GM12878 (cell line): Measurements from ENCODE around the gene NAALADL2. TPM values are rescaled to one million over a fixed set of nuclear protein-coding genes. Genes with fewer than 3 reads are reported as not detected.
"Not testable (repeated sequence)": the region's sequence is repeated elsewhere in the genome, so short reads cannot be mapped to it uniquely, and the experiment has no call there.

Source experiments
- ATAC-seq: fragments of 200-7000 bp; cut with Tn5 transposase; 3 replicates; pipeline ENCODE4 v1.9.1; 2020; ENCODE audit warnings: mild to moderate bottlenecking, moderate library complexity
- BruUV-seq: library from RNA; stranded (reverse); fragments of 400-500 nt; replicated peaks from 2 replicates; lab custom pipeline; 2021; lab: Mats Ljungman, UMichigan
- CTCF ChIA-PET: fragments of 300-600 bp; sonication (Branson Sonifier 250); formaldehyde crosslinking; extraction: SDS; loops from one replicate; lab custom pipeline; 2021; ENCODE audit warnings: inconsistent platforms; lab: Yijun Ruan, JAX
- POLR2A ChIA-PET: fragments of 350-600 bp; formaldehyde crosslinking; extraction: SDS; loops from one replicate; lab custom pipeline; 2021; ENCODE audit warnings: inconsistent platforms; lab: Charles Lee
- RAD21 ChIA-PET: fragments of 300-600 bp; sonication (Branson Sonifier 250); formaldehyde crosslinking; loops from one replicate; lab custom pipeline; 2023; ENCODE audit warnings: antibody characterized with exemption; ENCODE audit not compliant: unreplicated experiment; lab: Charles Lee
- SMC1A ChIA-PET: fragments of 300-600 bp; sonication (Branson Sonifier 250); formaldehyde crosslinking; loops from one replicate; lab custom pipeline; 2023; ENCODE audit not compliant: unreplicated experiment, uncharacterized antibody; lab: Charles Lee
- DNase-seq: peaks from one replicate; pipeline ENCODE4 v3.0.0-alpha.2; 2011; ENCODE audit warnings: low read depth, low spot score
- FAIRE-seq: peaks from 3 replicates; lab custom pipeline; 2011; peaks lifted over from hg19 to GRCh38; lab: Jason Lieb, UNC
- H2AFZ ChIP-seq: 2 replicates; pipeline ENCODE4 v1.6.0; 2011; ENCODE audit warnings: low read depth, low read length, control low read depth; ENCODE audit not compliant: control insufficient read depth
- H3K27ac ChIP-seq: 2 replicates; pipeline ENCODE4 v1.5.1; 2011; ENCODE audit warnings: control low read depth; ENCODE audit not compliant: control insufficient read depth, insufficient read depth
- H3K27me3 ChIP-seq, 2 experiments: replicated peaks in 1 of 2; 2 replicates each; pipeline versions ENCODE4 v1.6.0 to v1.6.1; 2011; ENCODE audit warnings: low read length in 1 of 2; ENCODE audit not compliant: control insufficient read depth in 2 of 2, insufficient read depth in 2 of 2
- H3K36me3 ChIP-seq, 2 experiments: 2 replicates each; pipeline ENCODE4 v1.5.1; 2011; ENCODE audit warnings: low read length in 1 of 2; ENCODE audit not compliant: control insufficient read depth in 2 of 2, insufficient read depth in 2 of 2
- H3K4me1 ChIP-seq: 2 replicates; pipeline ENCODE4 v1.6.1; 2011; ENCODE audit warnings: mild to moderate bottlenecking, low read length, moderate library complexity, mixed read lengths; ENCODE audit not compliant: control insufficient read depth, insufficient read depth
- H3K4me2 ChIP-seq: 2 replicates; pipeline ENCODE4 v1.6.0; 2011; ENCODE audit warnings: control low read depth; ENCODE audit not compliant: control insufficient read depth, insufficient read depth
- H3K4me3 ChIP-seq: fragments of 200-600 bp; sonication (generic); 2 replicates; pipeline ENCODE4 v1.5.1; 2016
- H3K79me2 ChIP-seq: 2 replicates; pipeline ENCODE4 v1.6.0; 2011; ENCODE audit warnings: low read length; ENCODE audit not compliant: control insufficient read depth, insufficient read depth
- H3K9ac ChIP-seq: 2 replicates; pipeline ENCODE4 v1.8.0; 2011; ENCODE audit warnings: low read length, control low read depth, mixed read lengths; ENCODE audit not compliant: control insufficient read depth, insufficient read depth
- H3K9me3 ChIP-seq: replicated peaks from 3 replicates; pipeline ENCODE4 v1.5.1; 2011; ENCODE audit warnings: mild to moderate bottlenecking, low read length; ENCODE audit not compliant: control insufficient read depth, insufficient read depth
- H4K20me1 ChIP-seq: 2 replicates; pipeline ENCODE4 v1.6.0; 2011; ENCODE audit not compliant: control insufficient read depth, insufficient read depth
- CHD1 ChIP-seq: IDR thresholded peaks from 2 replicates; pipeline ENCODE4 v1.6.1; 2012; ENCODE audit warnings: low read depth, low read length, improper control_type of control experiment
- NFXL1 ChIP-seq: fragments of 450-650 bp; IDR thresholded peaks from 2 replicates; pipeline ENCODE4 v1.6.1; 2017; ENCODE audit warnings: antibody characterized with exemption, mild to moderate bottlenecking, borderline replicate concordance
- PBX3 ChIP-seq: IDR thresholded peaks from 2 replicates; pipeline ENCODE4 v1.6.1; 2011; ENCODE audit warnings: mild to moderate bottlenecking, low read depth, low read length, moderate library complexity; ENCODE audit not compliant: insufficient replicate concordance
- ZNF207 ChIP-seq: fragments of 450-650 bp; IDR thresholded peaks from 2 replicates; pipeline ENCODE4 v1.6.1; 2014; ENCODE audit warnings: antibody characterized with exemption, mild to moderate bottlenecking, borderline replicate concordance
- ZZZ3 ChIP-seq: IDR thresholded peaks from 2 replicates; pipeline ENCODE4 v1.6.1; 2011; ENCODE audit warnings: low read depth; ENCODE audit not compliant: control insufficient read depth, insufficient read length
- WGBS: methylation state at CpG from one replicate; pipeline ENCODE4 v1.1.6; 2016; ENCODE audit warnings: low lambda C conversion rate; ENCODE audit not compliant: insufficient replicate concordance, insufficient coverage; ENCODE audit errors: missing lambda C conversion rate; 5-methylcytosine and 5-hydroxymethylcytosine counted together
- in situ Hi-C: fragments of 300-500 bp; cut with MboI; formaldehyde crosslinking; loops from 9 replicates; pipeline ENCODE4 v1.14.3; 2018; ENCODE audit warnings: mixed read lengths
- intact Hi-C: fragments of 100-400 bp; cut with micrococcal nuclease; formaldehyde crosslinking; loops from one replicate; pipeline ENCODE4 v1.14.2; 2022; ENCODE audit not compliant: unreplicated experiment
- polyA plus RNA-seq, 11 experiments: library from polyadenylated mRNA; depleted of rRNA in 4 of 11; unstranded in 6 of 11; stranded (reverse) in 5 of 11; fragments of >200 nt; fragmentation: Nextera tagmentation in 4 of 11; fragmentation: Illumina TruSeq in 1 of 11; extraction: Ambion mirVana in 4 of 11; extraction: Trizol in 1 of 11; gene quantifications; 1 replicate in 1 of 11; 2 replicates in 10 of 11; pipeline versions ENCODE4 v1.2.1 to v1.2.3, GENCODE V29; 2011 to 2016; ENCODE audit warnings: inconsistent platforms in 2 of 11, missing spikeins in 2 of 11, low read depth in 1 of 11
- total RNA-seq, 4 experiments: library from RNA; depleted of rRNA in 3 of 4; stranded (reverse); fragments of >200 nt in 3 of 4; fragmentation: Illumina TruSeq in 1 of 4; extraction: Trizol in 1 of 4; gene quantifications; 2 replicates each; pipeline versions ENCODE4 v1.2.1 to v1.2.3, GENCODE V29; 2013 to 2021

Gene NAALADL2
- total and polyA plus RNA-seq, 10 of the 15 experiments (the other 5 are each of a cell fraction or from before 2014, with no cell fraction given), result 0.06 to 10.8 (median 0.46) TPM

DNA sequence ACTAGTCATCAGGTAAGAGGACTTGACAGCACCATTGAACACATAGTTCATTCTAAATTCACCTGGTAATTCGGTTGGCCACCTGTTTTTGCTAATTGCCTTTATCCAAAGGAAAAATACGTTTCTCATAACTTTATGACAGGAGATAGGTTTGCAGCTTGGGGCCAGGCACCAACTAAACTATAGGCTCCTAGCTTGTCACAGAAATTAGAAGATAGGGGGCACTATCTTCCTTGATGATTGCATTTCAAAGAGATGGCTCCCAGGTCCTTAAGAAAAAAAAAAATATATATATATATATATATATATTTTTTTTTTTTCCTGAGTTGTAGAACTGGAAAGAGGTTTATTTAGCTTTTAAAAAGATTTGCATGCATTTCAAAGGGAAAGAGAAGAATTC, 563.6 kb downstream of the NAALADL2 start (continued):
- TF ChIP-seq PBX3, result no peak
- no peak for TF ChIP-seq ZZZ3
- TF ChIP-seq NFXL1, result no peak
- no peak for TF ChIP-seq ZNF207
- no peak for TF ChIP-seq CHD1

- H3K27me3 ChIP-seq, H3K36me3 ChIP-seq, POLR2A ChIA-PET, H3K9ac ChIP-seq, FAIRE-seq, H3K79me2 ChIP-seq, H2AFZ ChIP-seq, H3K9me3 ChIP-seq, DNase-seq, SMC1A ChIA-PET, in situ Hi-C loops, H3K4me1 ChIP-seq, ATAC-seq, CTCF ChIA-PET, H4K20me1 ChIP-seq, H3K4me3 ChIP-seq, BruUV-seq, RAD21 ChIA-PET, H3K27ac ChIP-seq, H3K4me2 ChIP-seq: not testable (repeated sequence)
- WGBS, result 0% methylated on average over 2 of the region's 2 CpGs
- intact Hi-C loops, result loop anchor here (5.0 kb wide), 1 partner anchor 518 kb away; no protein-coding TSS in a partner anchor
Measured at GRCh38 chr3:175423848-175424247, 564.7 kb downstream of the NAALADL2 start.
